DND-41 (cell line): ENCODE measurements around the gene TBC1D7.

Experiments
- ATAC-seq: fragments of 200-7000 bp; cut with Tn5 transposase; 3 replicates; pipeline ENCODE4 v1.9.1; 2021; ENCODE audit warnings: low read depth; ENCODE audit not compliant: insufficient read depth
- DNase-seq: peaks from one replicate; pipeline ENCODE4 v3.0.0-alpha.2; 2020
- H2AFZ ChIP-seq: 2 replicates; pipeline ENCODE4 v1.6.0; 2012; ENCODE audit warnings: low read depth, low read length
- H3K27ac ChIP-seq: 2 replicates; pipeline ENCODE4 v1.5.1; 2012; ENCODE audit warnings: low read length, inconsistent platforms
- H3K27me3 ChIP-seq: fragments of 200-600 bp; sonication (generic); 2 replicates; pipeline ENCODE4 v1.6.0; 2012; ENCODE audit warnings: low read length, mild to moderate bottlenecking, inconsistent platforms; ENCODE audit not compliant: insufficient read depth, poor library complexity
- H3K36me3 ChIP-seq: 2 replicates; pipeline ENCODE4 v1.5.1; 2012; ENCODE audit warnings: low read length, inconsistent platforms; ENCODE audit not compliant: insufficient read depth
- H3K4me1 ChIP-seq: 2 replicates; pipeline ENCODE4 v1.5.1; 2012; ENCODE audit warnings: mild to moderate bottlenecking, low read length; ENCODE audit not compliant: insufficient read depth
- H3K4me2 ChIP-seq: 2 replicates; pipeline ENCODE4 v1.6.0; 2012; ENCODE audit warnings: mild to moderate bottlenecking, moderate library complexity, low read length, inconsistent platforms; ENCODE audit not compliant: insufficient read depth
- H3K4me3 ChIP-seq, 2 experiments: fragments of 200-600 bp in 1 of 2; shearing (Covaris generic) in 1 of 2; 2 replicates each; pipeline ENCODE4 v1.5.1; 2012 to 2016; ENCODE audit warnings: inconsistent platforms in 2 of 2, low read length in 2 of 2, mild to moderate bottlenecking in 2 of 2, low read depth in 1 of 2, moderate library complexity in 1 of 2
- H3K79me2 ChIP-seq: 2 replicates; pipeline ENCODE4 v1.6.0; 2012; ENCODE audit warnings: low read length, inconsistent platforms; ENCODE audit not compliant: insufficient read depth
- H3K9ac ChIP-seq: 2 replicates; pipeline ENCODE4 v1.6.0; 2012; ENCODE audit warnings: low read depth, mild to moderate bottlenecking, inconsistent platforms, low read length, moderate library complexity
- H3K9me3 ChIP-seq: 2 replicates; pipeline ENCODE4 v1.5.1; 2012; ENCODE audit warnings: low read length, moderate library complexity, mild to moderate bottlenecking, inconsistent platforms; ENCODE audit not compliant: insufficient read depth, severe bottlenecking
- H4K20me1 ChIP-seq: 2 replicates; pipeline ENCODE4 v1.6.0; 2012; ENCODE audit warnings: low read length; ENCODE audit not compliant: insufficient read depth
- CTCF ChIP-seq: IDR thresholded peaks from 2 replicates; pipeline ENCODE4 v1.5.1; 2012; ENCODE audit warnings: borderline replicate concordance, low read length, moderate library complexity, mild to moderate bottlenecking; ENCODE audit not compliant: poor library complexity, severe bottlenecking; ENCODE audit errors: extremely low read depth
- EZH2 ChIP-seq: IDR thresholded peaks from 3 replicates; pipeline ENCODE4 v1.6.1; 2012; ENCODE audit warnings: borderline replicate concordance, low read depth, mild to moderate bottlenecking, moderate library complexity, low read length, inconsistent platforms; ENCODE audit not compliant: severe bottlenecking

The TBC1D7 gene

GRCh38 chr6:13308332-13308731 is 20.0 kb downstream of the TBC1D7 start:
- H3K27ac ChIP-seq: no peak overlapping the region
- no peaks in the 10 kb centered on the region for H3K4me1 ChIP-seq
- H3K9ac ChIP-seq: no peak overlapping the region
- ATAC-seq (no peak), DNase-seq (no peak)
- H3K79me2 ChIP-seq: no peaks in the 10 kb centered on the region
- H3K9me3 ChIP-seq: no peaks in the 10 kb centered on the region
- no peak overlapping the region for H3K4me3 ChIP-seq
- H2AFZ ChIP-seq: no peak overlapping the region
- no peak for TF ChIP-seq CTCF
- no peak for TF ChIP-seq EZH2
- no peaks in the 10 kb centered on the region for H4K20me1 ChIP-seq
- H3K27me3 ChIP-seq: no peaks in the 10 kb centered on the region
- no peak overlapping the region for H3K4me2 ChIP-seq
- H3K36me3 ChIP-seq: peaks cover 58% of the 10 kb centered on the region

- Histone ChIP-seq H3K27ac (no peak overlapping the region), H4K20me1 (0 out of 2 replicates have a peak, but pooled peaks cover 2% of the 10 kb centered on the region), H3K36me3 (peaks cover 63% of the 10 kb centered on the region), H3K9ac (no peak overlapping the region), H2AFZ (no peak overlapping the region), H3K9me3 (no peaks in the 10 kb centered on the region), H3K4me2 (no peak overlapping the region), H3K4me1 (no peaks in the 10 kb centered on the region), H3K79me2 (no peaks in the 10 kb centered on the region), H3K4me3 (no peak overlapping the region), H3K27me3 (no peaks in the 10 kb centered on the region)
- no peak for ATAC-seq
- DNase-seq: no peak
- TF ChIP-seq EZH2 (no peak), CTCF (no peak)
These were observed 20.8 kb downstream of the TBC1D7 start for GRCh38 chr6:13307508-13307995.

- peaks cover 72% of the 10 kb centered on the region for H3K36me3 ChIP-seq
These were observed 22.5 kb downstream of the TBC1D7 start for GRCh38 chr6:13305791-13306190.

More at GRCh38 chr6:13305791-13306190, 22.5 kb downstream of the TBC1D7 start:
- no peak overlapping the region for H3K4me3 ChIP-seq
- H2AFZ ChIP-seq: no peak overlapping the region
- no peaks in the 10 kb centered on the region for H3K4me1 ChIP-seq
- H3K79me2 ChIP-seq: no peaks in the 10 kb centered on the region
- H3K9me3 ChIP-seq: no peaks in the 10 kb centered on the region
- no peak for DNase-seq
- H4K20me1 ChIP-seq: 0 out of 2 replicates have a peak, but pooled peaks cover 3% of the 10 kb centered on the region
- no peak for TF ChIP-seq EZH2
- TF ChIP-seq CTCF: no peak
- ATAC-seq: no peak
- H3K27ac ChIP-seq: no peak overlapping the region
- no peak overlapping the region for H3K9ac ChIP-seq
- no peaks in the 10 kb centered on the region for H3K27me3 ChIP-seq
- H3K4me2 ChIP-seq: no peak overlapping the region
